ENCODE measurements around the gene LHFPL3. TPM values are rescaled to one million over a fixed set of nuclear protein-coding genes. Genes with fewer than 3 reads are reported as not detected.

Gene LHFPL3
- total RNA-seq, 1 experiment from 2014 or later = not detected

DNA sequence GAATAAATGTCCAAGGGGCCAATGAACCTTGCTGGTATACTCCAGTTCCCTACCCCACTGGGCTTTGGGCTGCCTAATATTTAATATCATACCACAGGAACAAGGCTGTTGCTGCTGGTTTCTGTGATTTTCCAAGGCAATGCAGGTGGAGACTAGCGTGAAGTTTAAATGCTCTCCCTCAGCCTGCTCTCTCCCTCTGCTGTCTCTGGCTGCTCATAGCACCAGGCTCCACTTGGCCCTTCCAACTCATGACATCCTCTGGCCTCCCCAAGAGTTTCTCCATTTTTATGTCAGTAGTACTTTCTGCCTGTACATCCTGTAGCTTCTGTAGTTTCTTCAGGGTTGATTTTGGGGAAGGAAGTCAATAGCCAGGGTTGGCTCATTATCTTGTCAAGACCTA lies 103.5 kb downstream of the LHFPL3 start:
- TF ChIP-seq, protein P1, sequence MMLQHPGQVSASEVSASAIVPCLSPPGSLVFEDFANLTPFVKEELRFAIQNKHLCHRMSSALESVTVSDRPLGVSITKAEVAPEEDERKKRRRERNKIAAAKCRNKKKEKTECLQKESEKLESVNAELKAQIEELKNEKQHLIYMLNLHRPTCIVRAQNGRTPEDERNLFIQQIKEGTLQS (IDR thresholded peaks at IDR 0.05) = no peak
- TF ChIP-seq ZFX (IDR thresholded peaks at IDR 0.05) = no peak
- TF ChIP-seq ELF1 (IDR thresholded peaks at IDR 0.05; ENCODE audit: borderline replicate concordance, low read depth) = no peak
- TF ChIP-seq CBX3 (IDR thresholded peaks at IDR 0.05; ENCODE audit: low read depth) = no peak
- TF ChIP-seq POLR2A (IDR thresholded peaks at IDR 0.05; ENCODE audit: borderline replicate concordance, extremely low read depth, insufficient read depth, insufficient read length) = no peak
- no peak for TF ChIP-seq ZNF274 (IDR thresholded peaks at IDR 0.05; ENCODE audit: low read depth, low read length)
- no peak for TF ChIP-seq EZH2phosphoT487 (IDR thresholded peaks at IDR 0.05; ENCODE audit: borderline replicate concordance)
- Histone ChIP-seq H3K4me1 (ENCODE audit: control insufficient read depth in 1 of 2, insufficient read depth in 2 of 2, low read length in 2 of 2) (no peaks in the 10 kb centered on the region), H3K4me2 (ENCODE audit: low read length) (no peak overlapping the region), H3K27me3 (ENCODE audit: insufficient read depth, low read length) (no peaks in the 10 kb centered on the region; the same call in 1 of the 2 replicates), H3K9me3 (ENCODE audit: control insufficient read depth in 1 of 2, insufficient read depth in 1 of 2, low read depth in 1 of 2, low read length in 2 of 2) (no peaks in the 10 kb centered on the region), H4K20me1 (ENCODE audit: insufficient read depth) (no peaks in the 10 kb centered on the region; the same call in 1 of the 2 replicates), H3K4me3 (replicated peaks in 1 of 2; ENCODE audit: low read depth in 1 of 2, low read length in 2 of 2) (no peak overlapping the region), H3K27ac (ENCODE audit: low read depth, low read length) (no peak overlapping the region), H3K79me2 (ENCODE audit: insufficient read depth, low read length) (no peaks in the 10 kb centered on the region), H2AFZ (ENCODE audit: low read depth, low read length, poor library complexity, severe bottlenecking) (no peak overlapping the region), H3K36me3 (ENCODE audit: control insufficient read depth in 1 of 2, insufficient read depth in 2 of 2, low read length in 2 of 2) (no peaks in the 10 kb centered on the region), H3K9ac (ENCODE audit: low read length) (no peak overlapping the region), H3K9me2 (ENCODE audit: insufficient read depth) (no peaks in the 10 kb centered on the region)
- ATAC-seq (no peak), DNase-seq (ENCODE audit: low read depth, low spot score) (no peak)
- intact Hi-C loops (cut with micrococcal nuclease) = loop anchor here (10.0 kb wide), 1 partner anchor 1147 kb away; no protein-coding TSS in a partner anchor
- ChIA-PET POLR2A (no interaction called here), CTCF (no interaction called here), RAD21 (ENCODE audit: low non-redundant PET in 1 of 2, low total read pairs in 2 of 2, uncharacterized antibody in 2 of 2, unreplicated experiment in 2 of 2) (no interaction called here)
- no TSS peak for BruUV-seq (replicated peaks)

DNA sequence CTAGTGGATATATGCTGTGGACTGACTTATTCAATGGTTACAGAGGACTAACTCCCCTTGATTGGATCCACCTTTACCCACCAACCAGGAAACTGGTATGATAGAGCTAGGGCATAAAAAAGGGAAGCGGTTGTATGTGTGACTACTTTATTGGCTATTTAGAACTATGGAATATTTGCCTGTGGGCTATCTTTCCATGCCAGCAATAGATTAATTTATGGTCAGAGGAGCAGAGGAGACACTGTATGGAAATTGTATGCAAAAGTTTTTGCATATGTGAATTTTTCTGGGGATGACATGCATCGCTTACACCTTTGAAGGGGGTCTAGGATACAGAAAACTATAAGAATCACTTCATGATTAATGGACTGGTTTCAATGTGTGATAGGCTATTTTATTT lies 105.7 kb downstream of the LHFPL3 start:
- POLR2A ChIA-PET = no interaction called here
- no peak for TF ChIP-seq EZH2phosphoT487 (IDR thresholded peaks at IDR 0.05; ENCODE audit: borderline replicate concordance)
- TF ChIP-seq, protein P2, sequence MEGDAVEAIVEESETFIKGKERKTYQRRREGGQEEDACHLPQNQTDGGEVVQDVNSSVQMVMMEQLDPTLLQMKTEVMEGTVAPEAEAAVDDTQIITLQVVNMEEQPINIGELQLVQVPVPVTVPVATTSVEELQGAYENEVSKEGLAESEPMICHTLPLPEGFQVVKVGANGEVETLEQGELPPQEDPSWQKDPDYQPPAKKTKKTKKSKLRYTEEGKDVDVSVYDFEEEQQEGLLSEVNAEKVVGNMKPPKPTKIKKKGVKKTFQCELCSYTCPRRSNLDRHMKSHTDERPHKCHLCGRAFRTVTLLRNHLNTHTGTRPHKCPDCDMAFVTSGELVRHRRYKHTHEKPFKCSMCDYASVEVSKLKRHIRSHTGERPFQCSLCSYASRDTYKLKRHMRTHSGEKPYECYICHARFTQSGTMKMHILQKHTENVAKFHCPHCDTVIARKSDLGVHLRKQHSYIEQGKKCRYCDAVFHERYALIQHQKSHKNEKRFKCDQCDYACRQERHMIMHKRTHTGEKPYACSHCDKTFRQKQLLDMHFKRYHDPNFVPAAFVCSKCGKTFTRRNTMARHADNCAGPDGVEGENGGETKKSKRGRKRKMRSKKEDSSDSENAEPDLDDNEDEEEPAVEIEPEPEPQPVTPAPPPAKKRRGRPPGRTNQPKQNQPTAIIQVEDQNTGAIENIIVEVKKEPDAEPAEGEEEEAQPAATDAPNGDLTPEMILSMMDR (IDR thresholded peaks at IDR 0.05 in 2 of 3, conservative IDR thresholded peaks at IDR 0.05 in 1 of 3; ENCODE audit: borderline replicate concordance in 1 of 3, insufficient read depth in 1 of 3, low read depth in 2 of 3, low read length in 2 of 3) = no peak
- no peak for TF ChIP-seq EGR1 (IDR thresholded peaks at IDR 0.05; ENCODE audit: low read depth)
- no peak for TF ChIP-seq ELF1 (IDR thresholded peaks at IDR 0.05; ENCODE audit: borderline replicate concordance, low read depth)
- TF ChIP-seq, protein P1 (IDR thresholded peaks at IDR 0.05) = no peak
- TF ChIP-seq FOSL1 (IDR thresholded peaks at IDR 0.05; ENCODE audit: low read depth) = no peak
- TF ChIP-seq ZNF274 (IDR thresholded peaks at IDR 0.05; ENCODE audit: low read depth, low read length) = no peak
- TF ChIP-seq, protein P3, sequence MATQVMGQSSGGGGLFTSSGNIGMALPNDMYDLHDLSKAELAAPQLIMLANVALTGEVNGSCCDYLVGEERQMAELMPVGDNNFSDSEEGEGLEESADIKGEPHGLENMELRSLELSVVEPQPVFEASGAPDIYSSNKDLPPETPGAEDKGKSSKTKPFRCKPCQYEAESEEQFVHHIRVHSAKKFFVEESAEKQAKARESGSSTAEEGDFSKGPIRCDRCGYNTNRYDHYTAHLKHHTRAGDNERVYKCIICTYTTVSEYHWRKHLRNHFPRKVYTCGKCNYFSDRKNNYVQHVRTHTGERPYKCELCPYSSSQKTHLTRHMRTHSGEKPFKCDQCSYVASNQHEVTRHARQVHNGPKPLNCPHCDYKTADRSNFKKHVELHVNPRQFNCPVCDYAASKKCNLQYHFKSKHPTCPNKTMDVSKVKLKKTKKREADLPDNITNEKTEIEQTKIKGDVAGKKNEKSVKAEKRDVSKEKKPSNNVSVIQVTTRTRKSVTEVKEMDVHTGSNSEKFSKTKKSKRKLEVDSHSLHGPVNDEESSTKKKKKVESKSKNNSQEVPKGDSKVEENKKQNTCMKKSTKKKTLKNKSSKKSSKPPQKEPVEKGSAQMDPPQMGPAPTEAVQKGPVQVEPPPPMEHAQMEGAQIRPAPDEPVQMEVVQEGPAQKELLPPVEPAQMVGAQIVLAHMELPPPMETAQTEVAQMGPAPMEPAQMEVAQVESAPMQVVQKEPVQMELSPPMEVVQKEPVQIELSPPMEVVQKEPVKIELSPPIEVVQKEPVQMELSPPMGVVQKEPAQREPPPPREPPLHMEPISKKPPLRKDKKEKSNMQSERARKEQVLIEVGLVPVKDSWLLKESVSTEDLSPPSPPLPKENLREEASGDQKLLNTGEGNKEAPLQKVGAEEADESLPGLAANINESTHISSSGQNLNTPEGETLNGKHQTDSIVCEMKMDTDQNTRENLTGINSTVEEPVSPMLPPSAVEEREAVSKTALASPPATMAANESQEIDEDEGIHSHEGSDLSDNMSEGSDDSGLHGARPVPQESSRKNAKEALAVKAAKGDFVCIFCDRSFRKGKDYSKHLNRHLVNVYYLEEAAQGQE (IDR thresholded peaks at IDR 0.05; ENCODE audit: low read depth) = no peak
- TF ChIP-seq POLR2A (IDR thresholded peaks at IDR 0.05; ENCODE audit: borderline replicate concordance, extremely low read depth, insufficient read depth, insufficient read length) = no peak
- TF ChIP-seq TCF7L2 (IDR thresholded peaks at IDR 0.05; ENCODE audit: borderline replicate concordance, extremely low read depth, insufficient read depth, insufficient read length) = no peak
- no peak for TF ChIP-seq CEBPB (IDR thresholded peaks at IDR 0.05; ENCODE audit: low read depth)
- no peak for TF ChIP-seq CBX3 (IDR thresholded peaks at IDR 0.05; ENCODE audit: low read depth)
- TF ChIP-seq SRF (IDR thresholded peaks at IDR 0.05; ENCODE audit: low read depth) = no peak

More for the DNA sequence above, 105.7 kb downstream of the LHFPL3 start:
- ChIA-PET RAD21 (ENCODE audit: low non-redundant PET in 1 of 2, low total read pairs in 2 of 2, uncharacterized antibody in 2 of 2, unreplicated experiment in 2 of 2) (no interaction called here), CTCF (no interaction called here)
- Histone ChIP-seq H3K27me3 (ENCODE audit: insufficient read depth, low read length) (no peaks in the 10 kb centered on the region; the same call in 1 of the 2 replicates), H2AFZ (ENCODE audit: low read depth, low read length, poor library complexity, severe bottlenecking) (no peak overlapping the region), H4K20me1 (ENCODE audit: insufficient read depth) (no peaks in the 10 kb centered on the region; the same call in 1 of the 2 replicates), H3K9me2 (ENCODE audit: insufficient read depth) (no peaks in the 10 kb centered on the region), H3K9me3 (ENCODE audit: control insufficient read depth in 1 of 2, insufficient read depth in 1 of 2, low read depth in 1 of 2, low read length in 2 of 2) (no peaks in the 10 kb centered on the region), H3K4me2 (ENCODE audit: low read length) (no peak overlapping the region), H3K4me1 (ENCODE audit: control insufficient read depth in 1 of 2, insufficient read depth in 2 of 2, low read length in 2 of 2) (no peaks in the 10 kb centered on the region), H3K9ac (ENCODE audit: low read length) (no peak overlapping the region), H3K27ac (ENCODE audit: low read depth, low read length) (no peak overlapping the region), H3K36me3 (ENCODE audit: control insufficient read depth in 1 of 2, insufficient read depth in 2 of 2, low read length in 2 of 2) (no peaks in the 10 kb centered on the region), H3K79me2 (ENCODE audit: insufficient read depth, low read length) (no peaks in the 10 kb centered on the region), H3K4me3 (replicated peaks in 1 of 2; ENCODE audit: low read depth in 1 of 2, low read length in 2 of 2) (no peak overlapping the region)
- no peak for DNase-seq (ENCODE audit: low read depth, low spot score)
- intact Hi-C loops (cut with micrococcal nuclease) = loop anchor here (10.0 kb wide), 1 partner anchor 1149 kb away; no protein-coding TSS in a partner anchor
- ATAC-seq = no peak
- no TSS peak for BruUV-seq (replicated peaks)
